ENCODE data around the gene HMCN1. TPM values are rescaled to one million over a fixed set of nuclear protein-coding genes. Genes with fewer than 3 reads are reported as not detected.
"Not testable (repeated sequence)": the region's sequence is repeated elsewhere in the genome, so short reads cannot be mapped to it uniquely, and the experiment has no call there.

Gene HMCN1
- total RNA-seq, 1 experiment from 2014 or later: 0.31 TPM

DNA sequence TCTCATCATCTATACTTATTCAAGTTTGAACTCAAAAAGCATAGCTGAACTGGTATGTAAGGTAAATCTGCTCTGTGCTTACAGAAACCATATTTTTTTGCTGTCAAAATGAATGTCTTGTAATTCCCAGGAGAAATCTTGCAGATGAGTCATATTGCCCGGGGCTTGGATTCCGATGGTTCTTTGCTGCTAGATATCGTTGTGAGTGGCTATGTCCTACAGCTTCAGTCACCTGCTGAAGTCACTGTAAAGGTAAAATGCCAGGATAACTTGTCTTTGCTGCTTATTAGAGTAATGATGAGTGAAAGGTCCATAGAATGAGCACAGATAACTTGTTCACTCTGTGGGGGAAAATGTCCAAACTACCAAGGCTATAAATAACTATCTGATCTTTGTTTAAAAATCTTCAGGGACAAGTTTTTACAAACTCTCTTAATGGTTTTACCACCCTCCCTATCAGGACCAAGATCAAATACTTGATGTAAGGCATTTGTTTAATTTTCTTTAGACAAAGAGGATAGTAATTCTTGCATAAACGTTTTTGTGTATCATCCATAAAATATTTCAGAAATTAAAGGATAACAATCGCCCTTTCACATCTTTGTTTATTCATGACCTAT is 418.5 kb downstream of the HMCN1 start:
- peak overlapping the region; percentile 67 for H3K27ac ChIP-seq

GRCh38 chr1:186154651-186155050 is 420.5 kb downstream of the HMCN1 start:
- BruUV-seq (replicated peaks): no TSS peak
- H3K27ac ChIP-seq: no peak overlapping the region
- H2AFZ ChIP-seq: no peak overlapping the region
- no peaks in the 10 kb centered on the region for H3K36me3 ChIP-seq (ENCODE audit: low read depth)
- no peaks in the 10 kb centered on the region for H3K79me2 ChIP-seq (ENCODE audit: low read depth)
- peaks cover 21% of the 10 kb centered on the region for H3K4me1 ChIP-seq (replicated peaks; ENCODE audit: insufficient read depth)
- ChIA-PET POLR2A (ENCODE audit: unreplicated experiment) (interaction anchor here (0.7 kb wide), 1 partner anchor 85 kb away, joined by 4 read pairs; no protein-coding TSS in a partner anchor), CTCF (interaction anchor here (0.7 to 1.3 kb wide), 3 partner anchors 33 to 434 kb away, joined by 4 to 11 read pairs (median 5); no protein-coding TSS in a partner anchor)
- no peaks in the 10 kb centered on the region for H3K27me3 ChIP-seq (ENCODE audit: insufficient read depth, low read depth)
- intact Hi-C loops (cut with micrococcal nuclease; ENCODE audit: unreplicated experiment): loop anchor here (1.0 to 10.0 kb wide), 4 partner anchors 58 to 422 kb away; partner anchors contain the start of gene HMCN1
- no peak overlapping the region for H3K4me2 ChIP-seq
- H3F3A ChIP-seq (ENCODE audit: insufficient read depth, low read depth): peaks cover 19% of the 10 kb centered on the region
- H3K9me3 ChIP-seq (ENCODE audit: insufficient read depth, low read depth): no peaks in the 10 kb centered on the region
- no peaks in the 10 kb centered on the region for H3K9me2 ChIP-seq (ENCODE audit: insufficient read depth)
- H4K20me1 ChIP-seq (ENCODE audit: insufficient read depth): no peaks in the 10 kb centered on the region
- no peak overlapping the region for H3K4me3 ChIP-seq
- TF ChIP-seq EZH2 (IDR thresholded peaks at IDR 0.05; ENCODE audit: low read depth): no peak
- TF ChIP-seq CTCF (conservative IDR thresholded peaks at IDR 0.05): no peak
- no peak for DNase-seq

More for the DNA sequence above, 418.5 kb downstream of the HMCN1 start:
- TF ChIP-seq EZH2 (IDR thresholded peaks at IDR 0.05; ENCODE audit: low read depth) (no peak), CTCF (conservative IDR thresholded peaks at IDR 0.05) (no peak)
- H4K20me1 ChIP-seq (ENCODE audit: insufficient read depth): no peaks in the 10 kb centered on the region
- H3K4me3 ChIP-seq: no peak overlapping the region
- peak overlapping the region; percentile 21 for H3K4me2 ChIP-seq
- ChIA-PET POLR2A (ENCODE audit: unreplicated experiment) (interaction anchor here (0.6 kb wide), 2 partner anchors 20 to 580 kb away, joined by 4 to 9 read pairs; no protein-coding TSS in a partner anchor), CTCF (interaction anchor here (0.5 to 1.4 kb wide), 2 partner anchors 339 to 376 kb away, joined by 3 to 6 read pairs; no protein-coding TSS in a partner anchor)
- H3F3A ChIP-seq (ENCODE audit: insufficient read depth, low read depth): peaks cover 19% of the 10 kb centered on the region
- H3K9me3 ChIP-seq (ENCODE audit: insufficient read depth, low read depth): no peaks in the 10 kb centered on the region
- H3K36me3 ChIP-seq (ENCODE audit: low read depth): no peaks in the 10 kb centered on the region
- intact Hi-C loops (cut with micrococcal nuclease; ENCODE audit: unreplicated experiment): loop anchor here (2.0 to 10.0 kb wide), 3 partner anchors 36 to 420 kb away; partner anchors contain the start of gene HMCN1
- no peaks in the 10 kb centered on the region for H3K9me2 ChIP-seq (ENCODE audit: insufficient read depth)
- no TSS peak for BruUV-seq (replicated peaks)
- peaks cover 21% of the 10 kb centered on the region for H3K4me1 ChIP-seq (replicated peaks; ENCODE audit: insufficient read depth)
- no peaks in the 10 kb centered on the region for H3K27me3 ChIP-seq (ENCODE audit: insufficient read depth, low read depth)
- peak; percentile 86 to 90 for DNase-seq
- no peaks in the 10 kb centered on the region for H3K79me2 ChIP-seq (ENCODE audit: low read depth)
- H2AFZ ChIP-seq: no peak overlapping the region

DNA sequence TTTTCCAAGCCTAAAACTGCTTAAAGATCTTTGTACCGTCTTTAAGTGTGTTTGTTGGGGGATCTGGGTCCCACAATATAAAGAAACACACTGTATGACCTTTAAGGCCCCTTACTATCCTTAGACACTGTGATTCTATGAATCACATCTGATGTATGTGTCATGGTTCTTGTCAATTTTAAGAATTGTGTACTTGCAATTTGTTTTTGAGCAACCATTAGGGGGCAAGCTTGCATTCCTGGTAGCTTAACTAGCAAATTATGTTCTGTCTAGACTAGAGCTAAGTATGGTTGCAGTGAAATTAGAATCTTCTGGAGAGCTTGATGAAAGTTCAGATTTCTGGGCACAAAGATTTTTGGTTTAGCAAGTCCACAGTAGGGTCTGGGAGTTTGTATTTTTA is 421.4 kb downstream of the HMCN1 start:
- Histone ChIP-seq H3K4me3 (no peak overlapping the region), H3K27me3 (ENCODE audit: insufficient read depth, low read depth) (no peaks in the 10 kb centered on the region), H2AFZ (no peak overlapping the region), H3F3A (ENCODE audit: insufficient read depth, low read depth) (peaks cover 19% of the 10 kb centered on the region), H3K36me3 (ENCODE audit: low read depth) (no peaks in the 10 kb centered on the region), H3K9me2 (ENCODE audit: insufficient read depth) (no peaks in the 10 kb centered on the region), H3K27ac (no peak overlapping the region), H3K9me3 (ENCODE audit: insufficient read depth, low read depth) (no peaks in the 10 kb centered on the region), H3K4me1 (replicated peaks; ENCODE audit: insufficient read depth) (peaks cover 21% of the 10 kb centered on the region), H3K4me2 (no peak overlapping the region), H4K20me1 (ENCODE audit: insufficient read depth) (no peaks in the 10 kb centered on the region), H3K79me2 (ENCODE audit: low read depth) (no peaks in the 10 kb centered on the region)
- no TSS peak for BruUV-seq (replicated peaks)
- DNase-seq: peak; percentile 11 to 62
- intact Hi-C loops (cut with micrococcal nuclease; ENCODE audit: unreplicated experiment): loop anchor here (1.0 to 10.0 kb wide), 3 partner anchors 57 to 343 kb away; no protein-coding TSS in a partner anchor
- TF ChIP-seq CTCF (conservative IDR thresholded peaks at IDR 0.05) (peak; percentile 66), EZH2 (IDR thresholded peaks at IDR 0.05; ENCODE audit: low read depth) (no peak)
- ChIA-PET CTCF (interaction anchor here (0.6 to 1.3 kb wide), 4 partner anchors 15 to 435 kb away, joined by 3 to 10 read pairs (median 4); no protein-coding TSS in a partner anchor), POLR2A (ENCODE audit: unreplicated experiment) (no interaction called here)

DNA sequence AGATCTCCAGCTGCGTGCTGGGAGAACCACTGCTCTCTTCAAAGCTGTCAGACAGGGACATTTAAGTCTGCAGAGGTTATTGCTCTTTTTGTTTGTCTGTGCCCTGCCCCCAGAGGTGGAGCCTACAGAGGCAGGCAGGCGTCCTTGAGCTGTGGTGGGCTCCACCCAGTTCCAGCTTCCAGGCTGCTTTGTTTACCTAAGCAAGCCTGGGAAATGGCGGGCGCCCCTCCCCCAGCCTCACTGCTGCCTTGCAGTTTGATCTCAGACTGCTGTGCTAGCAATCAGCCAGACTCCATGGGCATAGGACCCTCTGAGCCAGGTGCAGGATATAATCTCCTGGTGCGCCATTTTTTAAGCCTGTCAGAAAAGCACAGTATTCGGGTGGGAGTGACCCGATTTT is 428.7 kb downstream of the HMCN1 start:
- H3K79me2 ChIP-seq (ENCODE audit: low read depth); H3F3A ChIP-seq (ENCODE audit: insufficient read depth, low read depth); intact Hi-C loops (cut with micrococcal nuclease; ENCODE audit: unreplicated experiment); H2AFZ ChIP-seq; H3K27ac ChIP-seq; H3K4me3 ChIP-seq; BruUV-seq (replicated peaks); DNase-seq; H3K4me2 ChIP-seq; H3K9me2 ChIP-seq (ENCODE audit: insufficient read depth); H3K9me3 ChIP-seq (ENCODE audit: insufficient read depth, low read depth); POLR2A ChIA-PET (ENCODE audit: unreplicated experiment); H3K4me1 ChIP-seq (replicated peaks; ENCODE audit: insufficient read depth); H4K20me1 ChIP-seq (ENCODE audit: insufficient read depth); H3K36me3 ChIP-seq (ENCODE audit: low read depth); H3K27me3 ChIP-seq (ENCODE audit: insufficient read depth, low read depth); CTCF ChIA-PET: not testable (repeated sequence)
